Erythroblast (primary cell): ENCODE data around the gene LORICRIN.

Source experiments
- DNase-seq, 2 experiments: peaks; one replicate each; lab custom pipeline; 2025; lab: John Stamatoyannopoulos, UW
- GATA1 ChIP-seq: IDR thresholded peaks from 2 replicates; pipeline ENCODE4 v1.6.1; 2011; ENCODE audit warnings: low read depth, mild to moderate bottlenecking, control low read depth, low read length, moderate library complexity
- POLR2A ChIP-seq: IDR thresholded peaks from 2 replicates; pipeline ENCODE4 v1.6.1; 2011; ENCODE audit warnings: mild to moderate bottlenecking, low read length

The LORICRIN gene

DNA sequence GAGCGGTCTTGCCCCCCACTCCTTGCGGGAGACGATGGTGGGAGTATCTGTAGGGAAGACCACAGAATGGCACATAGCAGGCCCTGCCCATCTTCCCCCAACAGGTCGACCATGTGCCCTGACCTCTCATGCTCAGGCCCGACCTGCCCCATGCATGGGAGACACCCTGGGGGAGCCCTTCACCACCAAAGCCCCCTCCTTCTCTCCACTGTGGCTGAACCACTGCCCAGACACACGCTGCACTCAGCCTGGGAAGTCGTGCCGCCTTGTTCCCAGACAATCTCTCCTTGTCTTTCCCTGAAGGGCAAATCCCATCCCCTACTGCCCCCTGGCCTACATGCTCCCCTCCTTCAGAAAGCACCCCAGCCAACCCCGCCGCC is 47.7 kb downstream of the LORICRIN start:
- TF ChIP-seq GATA1, result no peak
- no peak for TF ChIP-seq POLR2A
- DNase-seq, result no peak

DNA sequence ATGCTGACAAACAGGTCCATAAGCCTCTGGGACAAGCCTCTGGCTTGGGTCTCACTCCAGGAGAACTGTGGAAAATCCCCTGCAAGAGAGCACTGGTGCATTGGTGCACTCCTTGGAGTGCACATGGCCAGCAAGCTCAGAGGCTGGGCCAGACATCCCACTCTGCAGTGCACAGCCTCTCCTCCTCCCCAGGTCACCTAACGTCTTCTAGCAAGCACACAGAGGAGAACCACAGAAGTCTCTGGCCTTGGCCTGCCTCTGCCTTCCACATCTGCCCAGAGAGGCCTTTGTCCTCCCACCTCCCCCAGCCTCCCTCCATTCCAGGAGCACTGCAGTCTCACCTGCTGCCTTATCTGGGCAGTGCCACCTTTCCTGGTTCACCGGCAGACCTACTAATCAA is 49.1 kb downstream of the LORICRIN start:
- DNase-seq, result no peak
- TF ChIP-seq GATA1 (no peak), POLR2A (no peak)

DNA sequence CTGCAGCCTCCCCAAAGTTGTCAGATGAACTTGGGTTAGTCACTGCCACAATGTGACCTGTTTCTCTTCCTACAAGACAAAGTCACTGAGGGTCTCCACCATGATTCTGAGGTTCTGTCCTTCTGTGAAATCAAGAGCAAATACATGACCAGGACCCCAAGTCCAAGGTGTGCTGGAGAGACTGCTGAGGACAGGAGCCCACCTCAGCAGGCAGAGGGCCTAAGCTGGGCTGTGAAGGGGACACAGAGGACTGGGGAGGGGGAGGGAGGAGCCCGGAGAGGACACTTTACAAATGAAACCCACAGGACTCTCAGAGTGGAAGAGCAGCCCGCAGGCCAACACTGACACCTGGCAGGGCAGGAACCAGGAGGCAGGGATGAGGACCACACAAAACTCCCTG is 50.0 kb downstream of the LORICRIN start:
- DNase-seq, result no peak
- no peak for TF ChIP-seq GATA1
- no peak for TF ChIP-seq POLR2A

DNA sequence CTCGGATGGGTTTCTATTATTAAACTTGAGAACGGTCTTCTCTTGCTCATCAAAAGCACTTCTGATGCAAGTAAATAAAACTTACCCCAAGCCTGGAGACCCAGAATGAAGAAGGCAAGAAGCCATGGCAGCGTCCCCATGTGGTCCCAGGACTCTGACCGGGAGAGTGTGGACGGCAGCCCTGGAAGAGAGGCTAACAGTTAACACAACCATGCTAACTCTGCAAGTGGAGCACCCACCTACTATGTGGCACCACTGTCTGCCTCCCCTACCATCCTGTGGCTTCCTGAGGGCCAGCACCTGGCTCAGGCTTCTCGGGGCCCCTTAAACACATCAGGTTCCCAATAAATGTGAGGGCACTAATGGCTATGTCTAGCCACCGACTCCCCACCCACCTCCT is 51.0 kb downstream of the LORICRIN start:
- TF ChIP-seq POLR2A (no peak), GATA1 (no peak)
- DNase-seq, result no peak
